AG10803 (cell line): ENCODE measurements around the gene TPRX1.
A peak's percentile ranks its signal among the peaks of the same experiment; 100 is the strongest.
"Not testable (repeated sequence)": the region's sequence is repeated elsewhere in the genome, so short reads cannot be mapped to it uniquely, and the experiment has no call there.

Experiments used
- DNase-seq: peaks from one replicate; pipeline ENCODE4 v3.0.0; 2010; ENCODE audit warnings: low read depth
- H3K4me3 ChIP-seq: 2 replicates; pipeline ENCODE4 v1.5.1; 2011; ENCODE audit warnings: mild to moderate bottlenecking, low read length, control low read depth
- CTCF ChIP-seq: conservative IDR thresholded peaks from 2 replicates; pipeline ENCODE4 v1.5.1; 2011; ENCODE audit warnings: mild to moderate bottlenecking, low read length, control low read depth, inconsistent platforms

TPRX1 gene

GRCh38 chr19:47804451-47804850 is at the start of gene TPRX1:
Gene TPRX1, minus strand, starts transcription at chr19:47804551. Its CDS starts 12 bp downstream, at chr19:47804539.
- H3K4me3 ChIP-seq, DNase-seq: not testable (repeated sequence)

- H3K4me3 ChIP-seq = no peak overlapping the region
- no peak for TF ChIP-seq CTCF
- no peak for DNase-seq
These were observed 48.7 kb upstream of the TPRX1 start for GRCh38 chr19:47853003-47853402.

GRCh38 chr19:47848823-47849473 is 44.6 kb upstream of the TPRX1 start:
- TF ChIP-seq CTCF = peak; percentile 37
- H3K4me3 ChIP-seq = no peak overlapping the region
- peak; percentile 4 for DNase-seq

- H3K4me3 ChIP-seq = no peak overlapping the region
- no peak for TF ChIP-seq CTCF
- no peak for DNase-seq
These were observed 44.1 kb upstream of the TPRX1 start for GRCh38 chr19:47848425-47848822.

- no peak for DNase-seq
- no peak for TF ChIP-seq CTCF
- H3K4me3 ChIP-seq = no peak overlapping the region
These were observed 38.6 kb upstream of the TPRX1 start for GRCh38 chr19:47842941-47843340.

GRCh38 chr19:47839913-47840312 is 35.6 kb upstream of the TPRX1 start:
- no peak for DNase-seq
- H3K4me3 ChIP-seq = no peak overlapping the region
- TF ChIP-seq CTCF = no peak

- DNase-seq = no peak
- TF ChIP-seq CTCF = no peak
- no peak overlapping the region for H3K4me3 ChIP-seq
These were observed 35.1 kb upstream of the TPRX1 start for GRCh38 chr19:47839411-47839810.
